Peyer's patch (tissue), 4 donors: ENCODE results near the gene BRCA2. TPM values are rescaled to one million over a fixed set of nuclear protein-coding genes. Genes with fewer than 3 reads are reported as not detected.

Source experiments
- DNase-seq, 3 donors: peaks; one replicate each; pipeline ENCODE4 v3.0.0-alpha.2; 2017 to 2019
- H3K27ac ChIP-seq, 4 donors: fragments of 200-600 bp; sonication (generic); one replicate each; pipeline ENCODE4 v1.5.1; 2016 to 2019
- H3K27me3 ChIP-seq, 2 donors: fragments of 200-600 bp; sonication (generic); one replicate each; pipeline ENCODE4 v1.5.1; 2019
- H3K36me3 ChIP-seq, 3 donors: fragments of 200-600 bp; sonication (generic); one replicate each; pipeline ENCODE4 v1.5.1; 2016 to 2019
- H3K4me1 ChIP-seq, 4 donors: fragments of 200-600 bp; sonication (generic); one replicate each; pipeline ENCODE4 v1.5.1; 2016 to 2019
- H3K4me3 ChIP-seq, 4 donors: fragments of 200-600 bp; sonication (generic); 1 replicate in 3 of 4; 2 replicates in 1 of 4; pipeline ENCODE4 v1.5.1; 2016 to 2019; ENCODE audit warnings: mild to moderate bottlenecking in 1 of 4
- H3K9me3 ChIP-seq, 4 donors: fragments of 200-600 bp; sonication (generic); one replicate each; pipeline ENCODE4 v1.5.1; 2016 to 2019; ENCODE audit warnings: mild to moderate bottlenecking in 1 of 4
- CTCF ChIP-seq, 6 experiments: fragments of 450-650 bp in 4 of 6; fragments of 200-600 bp in 2 of 6; sonication (generic) in 1 of 6; IDR thresholded peaks; one replicate each; pipeline ENCODE4 v1.5.1; 2017 to 2019; ENCODE audit warnings: antibody characterized with exemption in 6 of 6, mild to moderate bottlenecking in 3 of 6, moderate library complexity in 1 of 6
- POLR2A ChIP-seq, 2 donors: fragments of 450-650 bp; IDR thresholded peaks; one replicate each; pipeline ENCODE4 v1.5.1; 2017; ENCODE audit warnings: antibody characterized with exemption in 2 of 2, mild to moderate bottlenecking in 2 of 2, moderate library complexity in 2 of 2
- total RNA-seq, 4 donors: library from RNA; depleted of rRNA; stranded (reverse); fragments of >200 nt; gene quantifications; one replicate each; pipeline ENCODE4 v1.1.0, GENCODE V29; 2016

Gene BRCA2
- total RNA-seq, 4 donors from 2014 or later: 1.7 to 12.4 (median 2.7) TPM

- H3K4me3 ChIP-seq: no peak overlapping the region
- H3K4me1 ChIP-seq: no peaks in the 10 kb centered on the region
- TF ChIP-seq POLR2A (IDR thresholded peaks at IDR 0.05): no peak
- peak in 4 of 6 experiments; percentile 40 to 56 (median 50) for TF ChIP-seq CTCF (IDR thresholded peaks at IDR 0.05)
- DNase-seq: no peak
- H3K27me3 ChIP-seq: no peaks in the 10 kb centered on the region
- H3K36me3 ChIP-seq: no peaks in the 10 kb centered on the region
- H3K9me3 ChIP-seq: no peaks in the 10 kb centered on the region
- H3K27ac ChIP-seq: no peak overlapping the region
Observed at GRCh38 chr13:32381539-32381938, 66.2 kb downstream of the BRCA2 start.

- no peak for DNase-seq
- Histone ChIP-seq H3K27me3 (no peaks in the 10 kb centered on the region), H3K36me3 (no peaks in the 10 kb centered on the region), H3K27ac (no peak overlapping the region), H3K4me3 (no peak overlapping the region), H3K4me1 (no peaks in the 10 kb centered on the region), H3K9me3 (no peaks in the 10 kb centered on the region)
- TF ChIP-seq POLR2A (IDR thresholded peaks at IDR 0.05) (no peak), CTCF (IDR thresholded peaks at IDR 0.05) (no peak)
Observed at GRCh38 chr13:32383836-32384618, 68.7 kb downstream of the BRCA2 start.

- H3K27ac ChIP-seq: no peak overlapping the region
- no peaks in the 10 kb centered on the region for H3K9me3 ChIP-seq
- no peak for TF ChIP-seq POLR2A (IDR thresholded peaks at IDR 0.05)
- TF ChIP-seq CTCF (IDR thresholded peaks at IDR 0.05): no peak
- no peaks in the 10 kb centered on the region for H3K27me3 ChIP-seq
- no peaks in the 10 kb centered on the region for H3K36me3 ChIP-seq
- no peak overlapping the region for H3K4me3 ChIP-seq
- no peak for DNase-seq
- H3K4me1 ChIP-seq: no peaks in the 10 kb centered on the region
Observed at GRCh38 chr13:32384702-32385101, 69.4 kb downstream of the BRCA2 start.

GRCh38 chr13:32385410-32385809 lies 70.1 kb downstream of the BRCA2 start:
- H3K9me3 ChIP-seq: no peaks in the 10 kb centered on the region
- H3K27ac ChIP-seq: no peak overlapping the region
- no peaks in the 10 kb centered on the region for H3K27me3 ChIP-seq
- no peak for DNase-seq
- H3K36me3 ChIP-seq: no peaks in the 10 kb centered on the region
- H3K4me3 ChIP-seq: no peak overlapping the region
- TF ChIP-seq CTCF (IDR thresholded peaks at IDR 0.05) (no peak), POLR2A (IDR thresholded peaks at IDR 0.05) (no peak)
- peaks cover 0 to 3% (median 0%) of the 10 kb centered on the region in 4 donors for H3K4me1 ChIP-seq

GRCh38 chr13:32390048-32390447 lies 74.7 kb downstream of the BRCA2 start:
- no peak overlapping the region for H3K4me3 ChIP-seq
- no peak for DNase-seq
- H3K36me3 ChIP-seq: no peaks in the 10 kb centered on the region
- TF ChIP-seq CTCF (IDR thresholded peaks at IDR 0.05): no peak
- TF ChIP-seq POLR2A (IDR thresholded peaks at IDR 0.05): no peak
- H3K4me1 ChIP-seq: peaks cover 0 to 3% (median 0%) of the 10 kb centered on the region in 4 donors
- no peak overlapping the region for H3K27ac ChIP-seq
- H3K9me3 ChIP-seq: no peaks in the 10 kb centered on the region
- H3K27me3 ChIP-seq: no peaks in the 10 kb centered on the region
